AG10803 (cell line): Measurements from ENCODE around the gene NR3C2.
"Not testable (repeated sequence)": the region's sequence is repeated elsewhere in the genome, so short reads cannot be mapped to it uniquely, and the experiment has no call there.

ENCODE experiments used
- DNase-seq: peaks from one replicate; pipeline ENCODE4 v3.0.0; 2010; ENCODE audit warnings: low read depth
- H3K4me3 ChIP-seq: 2 replicates; pipeline ENCODE4 v1.5.1; 2011; ENCODE audit warnings: mild to moderate bottlenecking, low read length, control low read depth
- CTCF ChIP-seq: conservative IDR thresholded peaks from 2 replicates; pipeline ENCODE4 v1.5.1; 2011; ENCODE audit warnings: mild to moderate bottlenecking, low read length, control low read depth, inconsistent platforms

Gene NR3C2

GRCh38 chr4:148091896-148092295 lies 350.3 kb downstream of the NR3C2 start:
- H3K4me3 ChIP-seq, result no peak overlapping the region
- no peak for DNase-seq
- TF ChIP-seq CTCF, result no peak

GRCh38 chr4:148090503-148091476 lies 351.4 kb downstream of the NR3C2 start:
- TF ChIP-seq CTCF, result no peak
- H3K4me3 ChIP-seq, result no peak overlapping the region
- DNase-seq, result no peak

GRCh38 chr4:148090029-148090428 lies 352.2 kb downstream of the NR3C2 start:
- no peak for TF ChIP-seq CTCF
- no peak for DNase-seq

GRCh38 chr4:148089624-148090023 lies 352.6 kb downstream of the NR3C2 start:
- no peak overlapping the region for H3K4me3 ChIP-seq
- DNase-seq, result no peak
- TF ChIP-seq CTCF, result no peak

More at GRCh38 chr4:148090029-148090428, 352.2 kb downstream of the NR3C2 start:
- no peak overlapping the region for H3K4me3 ChIP-seq

- not testable (repeated sequence) for H3K4me3 ChIP-seq, DNase-seq
These were observed 359.1 kb downstream of the NR3C2 start for GRCh38 chr4:148083073-148083472.

GRCh38 chr4:148081745-148082144 lies 360.5 kb downstream of the NR3C2 start:
- DNase-seq, result no peak
- TF ChIP-seq CTCF, result no peak
- H3K4me3 ChIP-seq, result no peak overlapping the region

GRCh38 chr4:148081267-148081666 lies 360.9 kb downstream of the NR3C2 start:
- TF ChIP-seq CTCF, result no peak
- no peak overlapping the region for H3K4me3 ChIP-seq
- no peak for DNase-seq
